Stimulated activated memory B cell treated with anti-CD40 and anti-IgM and Interleukin-4, amounts not matched to agents 10 μg/mL and 1 μg/mL and 100 μg/mL, for 72 hours (primary cell): ENCODE measurements around the gene VAV2.
"Not testable (repeated sequence)": the region's sequence is repeated elsewhere in the genome, so short reads cannot be mapped to it uniquely, and the experiment has no call there.

Experiments used
- ATAC-seq: fragments of 150-1000 bp; cut with Tn5 transposase; 2 replicates; pipeline ENCODE4 v1.10.0; 2021
- H3K27ac Mint-ChIP-seq: one replicate; pipeline ENCODE4 v1.8.0; 2022; ENCODE audit warnings: mild to moderate bottlenecking, mixed read lengths
- H3K27me3 Mint-ChIP-seq: one replicate; pipeline ENCODE4 v1.8.0; 2022; ENCODE audit warnings: mixed read lengths
- H3K36me3 Mint-ChIP-seq: one replicate; pipeline ENCODE4 v1.8.0; 2022; ENCODE audit warnings: mixed read lengths
- H3K4me1 Mint-ChIP-seq: one replicate; pipeline ENCODE4 v1.8.0; 2022; ENCODE audit warnings: mixed read lengths
- H3K4me3 Mint-ChIP-seq: one replicate; pipeline ENCODE4 v1.8.0; 2022; ENCODE audit warnings: mild to moderate bottlenecking, moderate library complexity, mixed read lengths
- H3K9me3 Mint-ChIP-seq: one replicate; pipeline ENCODE4 v1.8.0; 2022; ENCODE audit warnings: mixed read lengths

The VAV2 gene

DNA sequence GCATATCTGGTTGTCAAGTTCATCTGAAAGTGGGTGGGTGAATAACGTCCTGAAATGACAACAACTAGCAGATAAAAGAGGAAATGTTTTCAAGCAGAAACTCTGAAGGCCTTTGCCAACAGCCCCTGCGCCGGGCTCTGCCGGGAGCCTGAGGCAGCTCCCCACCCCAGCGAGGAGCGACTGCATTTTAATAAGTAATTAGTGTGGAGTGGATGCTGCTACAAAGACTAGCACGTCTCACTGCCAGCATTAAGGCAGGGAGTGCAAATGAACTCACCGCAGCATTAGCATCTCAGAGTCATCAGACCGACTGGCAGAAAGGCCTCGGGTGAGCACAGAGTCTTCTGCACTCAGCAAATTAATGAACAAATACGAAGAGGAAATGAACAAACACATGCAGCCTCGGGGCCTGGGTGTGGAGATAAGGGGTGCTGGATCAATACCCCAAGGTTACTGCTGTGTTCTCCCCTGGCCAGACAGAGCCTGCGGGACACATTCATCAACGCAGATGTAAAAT, 63.8 kb downstream of the VAV2 start:
- peaks cover 2% of the 10 kb centered on the region for H3K9me3 Mint-ChIP-seq
- peak; percentile 76 for ATAC-seq
- no peaks in the 10 kb centered on the region for H3K27me3 Mint-ChIP-seq

DNA sequence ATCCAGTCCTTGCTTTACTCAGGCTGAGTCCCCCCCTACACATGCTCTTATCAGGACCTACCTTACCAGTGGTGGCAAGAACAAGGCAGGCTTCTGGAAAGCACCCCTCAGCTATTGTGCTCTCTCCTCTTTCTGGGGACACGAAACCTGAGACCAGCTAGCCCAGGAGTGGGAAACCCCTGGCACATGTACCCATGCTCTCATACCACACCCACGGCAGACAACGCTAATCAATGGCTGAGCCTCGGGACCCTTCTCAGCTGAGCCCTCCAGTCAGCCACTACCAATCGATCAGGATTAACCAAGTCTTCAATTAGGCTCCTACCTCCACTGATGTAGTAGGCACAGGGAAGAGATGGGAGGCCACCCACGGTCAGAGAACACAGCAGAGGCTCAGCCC, 65.1 kb downstream of the VAV2 start:
- Mint-ChIP-seq H3K36me3 (peaks cover 59% of the 10 kb centered on the region), H3K27ac (peak overlapping the region; percentile 79), H3K4me3 (peak overlapping the region; percentile 75), H3K9me3 (no peaks in the 10 kb centered on the region), H3K4me1 (peaks cover 84% of the 10 kb centered on the region), H3K27me3 (no peaks in the 10 kb centered on the region)
- peak; percentile 74 for ATAC-seq

More for the DNA sequence above, 63.8 kb downstream of the VAV2 start:
- Mint-ChIP-seq H3K4me1 (peaks cover 77% of the 10 kb centered on the region), H3K27ac (peak overlapping the region; percentile 79), H3K36me3 (peaks cover 53% of the 10 kb centered on the region), H3K4me3 (peak overlapping the region; percentile 24)

DNA sequence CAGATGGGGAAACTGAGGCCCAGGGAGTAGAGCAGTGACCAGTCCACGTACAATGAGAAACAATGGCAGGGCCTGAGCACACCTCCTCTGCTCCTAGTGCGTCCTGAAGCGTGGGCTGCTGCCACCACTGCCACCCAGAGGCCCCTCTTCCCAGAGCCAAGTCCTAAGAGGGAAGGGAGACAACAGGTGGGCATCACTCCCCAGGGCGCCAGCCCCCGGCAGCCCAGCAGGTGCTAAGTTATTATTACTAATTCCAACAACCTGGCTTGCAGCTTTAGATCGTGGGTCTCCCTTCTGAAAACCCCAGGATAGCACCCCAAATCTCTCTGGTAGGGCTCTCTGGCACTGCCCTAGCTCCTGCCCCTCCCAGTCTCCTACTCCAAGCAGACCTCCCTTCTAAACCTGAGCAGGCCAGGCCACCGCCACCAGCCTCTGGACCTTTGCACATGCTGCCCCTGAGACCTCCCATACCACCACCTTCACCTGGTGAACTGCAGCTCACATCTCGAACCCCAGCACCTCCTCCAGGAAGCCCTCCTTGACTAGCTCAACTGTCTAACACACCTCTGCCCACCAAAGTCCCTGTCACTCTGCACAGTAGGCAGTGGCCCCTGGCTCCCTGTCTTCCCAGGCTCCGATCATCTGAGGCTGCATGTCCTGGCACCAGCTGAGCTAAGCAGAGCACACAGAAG, 65.8 kb downstream of the VAV2 start:
- H3K36me3 Mint-ChIP-seq, result peaks cover 64% of the 10 kb centered on the region
- no peak for ATAC-seq
- peak overlapping the region; percentile 79 for H3K27ac Mint-ChIP-seq
- H3K4me1 Mint-ChIP-seq, result peaks cover 82% of the 10 kb centered on the region
- peak overlapping the region; percentile 75 for H3K4me3 Mint-ChIP-seq
- no peaks in the 10 kb centered on the region for H3K9me3 Mint-ChIP-seq
- no peaks in the 10 kb centered on the region for H3K27me3 Mint-ChIP-seq

DNA sequence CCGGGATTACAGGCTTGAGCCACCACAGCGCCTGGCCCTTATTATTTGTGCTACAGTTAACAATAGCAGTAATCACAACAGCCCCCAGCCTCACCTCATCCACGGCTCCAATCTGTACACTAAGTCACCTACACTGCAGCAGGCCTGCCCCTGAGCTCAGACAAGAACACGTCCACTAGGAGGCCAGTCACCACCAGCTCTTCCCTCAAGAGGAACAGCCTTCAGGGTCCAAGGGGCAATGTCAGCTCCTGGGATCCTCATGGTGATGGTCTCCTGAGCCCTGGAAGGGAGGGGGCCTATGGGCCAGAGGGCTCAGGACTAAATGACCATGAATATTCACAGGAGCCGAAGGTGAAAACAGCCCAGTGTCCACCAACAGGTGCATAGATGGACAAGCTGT, 67.7 kb downstream of the VAV2 start:
- no peaks in the 10 kb centered on the region for H3K27me3 Mint-ChIP-seq

DNA sequence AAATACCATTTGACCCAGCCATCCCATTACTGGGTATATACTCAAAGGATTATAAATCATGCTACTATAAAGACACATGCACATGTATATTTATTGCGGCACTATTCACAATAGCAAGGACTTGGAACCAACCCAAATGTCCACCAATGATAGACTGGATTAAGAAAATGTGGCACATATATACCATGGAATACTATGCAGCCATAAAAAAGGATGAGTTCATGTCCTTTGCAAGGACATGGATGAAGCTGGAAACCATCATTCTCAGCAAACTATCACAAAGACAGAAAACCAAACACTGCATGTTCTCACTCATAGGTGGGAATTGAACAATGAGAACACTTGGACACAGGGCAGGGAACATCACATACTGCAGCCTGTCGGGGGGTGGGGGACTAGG, 68.5 kb downstream of the VAV2 start:
- H3K9me3 Mint-ChIP-seq, H3K4me3 Mint-ChIP-seq, H3K27ac Mint-ChIP-seq, H3K27me3 Mint-ChIP-seq, ATAC-seq: not testable (repeated sequence)
- Mint-ChIP-seq H3K4me1 (peaks cover 70% of the 10 kb centered on the region), H3K36me3 (peaks cover 62% of the 10 kb centered on the region)

More for the DNA sequence above, 67.7 kb downstream of the VAV2 start:
- H3K36me3 Mint-ChIP-seq, result peaks cover 57% of the 10 kb centered on the region
- no peak overlapping the region for H3K27ac Mint-ChIP-seq
- no peak overlapping the region for H3K4me3 Mint-ChIP-seq
- no peaks in the 10 kb centered on the region for H3K9me3 Mint-ChIP-seq
- peaks cover 70% of the 10 kb centered on the region for H3K4me1 Mint-ChIP-seq
- ATAC-seq, result no peak

DNA sequence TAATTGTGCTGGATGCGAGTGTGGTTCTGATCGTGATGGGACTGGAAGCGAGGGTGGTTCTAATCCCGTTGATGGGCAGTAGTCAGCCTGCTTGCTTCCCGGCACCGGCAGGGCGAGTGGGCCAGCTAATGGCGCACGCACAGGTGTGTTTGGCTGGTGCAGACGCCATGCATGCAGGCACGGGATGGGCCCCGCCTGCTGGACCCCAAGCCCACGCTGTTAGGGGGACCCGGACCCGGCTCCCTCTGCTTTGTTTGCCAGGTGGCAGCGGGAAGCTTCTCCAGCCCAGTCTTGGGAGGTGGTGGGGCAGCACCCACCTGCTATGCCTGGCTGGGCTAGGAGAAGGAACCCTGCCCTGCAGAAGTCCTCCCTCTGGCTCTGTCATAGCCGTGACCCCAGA, 70.3 kb downstream of the VAV2 start:
- Mint-ChIP-seq H3K27ac (peak overlapping the region; percentile 46), H3K36me3 (peaks cover 45% of the 10 kb centered on the region), H3K4me3 (no peak overlapping the region), H3K4me1 (peaks cover 66% of the 10 kb centered on the region), H3K9me3 (no peaks in the 10 kb centered on the region), H3K27me3 (no peaks in the 10 kb centered on the region)
- no peak for ATAC-seq

DNA sequence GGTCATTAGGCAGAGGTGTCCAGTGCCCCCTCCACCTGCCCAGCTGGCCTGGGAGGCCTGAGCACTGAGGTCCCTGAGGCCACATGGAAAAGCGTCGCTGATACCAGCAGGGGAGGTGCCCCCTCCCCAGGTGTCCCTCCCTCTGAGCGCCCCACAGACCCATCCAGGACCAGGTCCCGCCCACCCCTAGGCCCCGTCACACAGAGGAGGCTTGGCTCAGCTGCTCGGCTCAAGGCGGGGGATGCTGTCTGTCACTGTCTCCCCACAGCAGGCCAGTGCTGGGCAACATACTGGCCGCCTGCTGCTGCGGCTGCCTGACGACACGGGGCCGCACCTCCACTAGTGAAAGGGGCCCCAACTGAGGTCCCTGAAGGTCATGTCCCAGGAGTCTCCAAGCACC, 71.7 kb downstream of the VAV2 start:
- H3K27me3 Mint-ChIP-seq, result no peaks in the 10 kb centered on the region
- peak overlapping the region; percentile 24 for H3K27ac Mint-ChIP-seq
- H3K9me3 Mint-ChIP-seq, result no peaks in the 10 kb centered on the region
- ATAC-seq, result no peak
- H3K4me3 Mint-ChIP-seq, result no peak overlapping the region
- H3K4me1 Mint-ChIP-seq, result peaks cover 66% of the 10 kb centered on the region
- peaks cover 51% of the 10 kb centered on the region for H3K36me3 Mint-ChIP-seq

DNA sequence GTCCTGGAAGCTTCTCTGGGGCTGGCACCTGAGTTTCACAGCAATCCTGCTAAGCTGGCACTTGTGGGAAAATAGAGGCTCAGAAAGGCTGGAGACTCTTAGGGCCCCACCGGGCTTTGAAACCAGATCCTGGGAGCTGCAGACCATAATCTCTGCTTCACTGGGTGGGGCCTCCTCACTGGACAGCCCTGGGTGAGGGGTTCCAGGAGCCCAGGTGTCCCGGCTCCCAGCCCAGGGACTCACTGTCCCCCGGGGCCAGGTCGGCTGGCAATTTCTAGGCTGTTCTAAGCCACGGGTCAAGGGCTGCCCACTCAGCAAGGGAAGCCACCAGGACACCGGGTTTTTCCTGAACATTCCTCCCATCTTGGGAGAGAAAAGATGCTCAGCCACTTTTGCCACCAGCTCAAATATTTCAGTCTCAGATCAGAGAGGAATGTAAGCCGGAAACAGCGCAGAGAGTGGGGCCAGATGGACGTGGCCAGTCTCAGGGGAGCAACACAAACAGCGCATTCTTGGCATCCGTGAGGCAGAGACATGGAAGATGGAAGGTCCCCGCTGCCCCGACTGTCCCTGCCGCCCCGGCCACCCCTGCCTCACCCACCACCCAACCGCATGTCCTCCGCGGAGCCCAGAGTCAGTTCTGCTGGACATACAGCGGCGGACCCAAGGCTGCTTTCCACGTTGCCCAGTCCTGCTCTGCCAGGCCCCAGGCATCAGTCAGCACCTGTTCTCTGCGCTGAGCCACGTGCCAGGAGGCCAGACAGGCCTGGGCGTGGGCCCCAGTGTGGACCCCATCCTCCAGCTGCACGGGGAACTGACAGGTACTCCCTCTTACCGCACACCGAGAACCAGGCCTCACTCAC, 72.6 kb downstream of the VAV2 start:
- Mint-ChIP-seq H3K27me3 (no peaks in the 10 kb centered on the region), H3K4me3 (no peak overlapping the region), H3K36me3 (peaks cover 43% of the 10 kb centered on the region), H3K4me1 (peaks cover 72% of the 10 kb centered on the region), H3K27ac (peak overlapping the region; percentile 64), H3K9me3 (no peaks in the 10 kb centered on the region)
- ATAC-seq, result no peak

DNA sequence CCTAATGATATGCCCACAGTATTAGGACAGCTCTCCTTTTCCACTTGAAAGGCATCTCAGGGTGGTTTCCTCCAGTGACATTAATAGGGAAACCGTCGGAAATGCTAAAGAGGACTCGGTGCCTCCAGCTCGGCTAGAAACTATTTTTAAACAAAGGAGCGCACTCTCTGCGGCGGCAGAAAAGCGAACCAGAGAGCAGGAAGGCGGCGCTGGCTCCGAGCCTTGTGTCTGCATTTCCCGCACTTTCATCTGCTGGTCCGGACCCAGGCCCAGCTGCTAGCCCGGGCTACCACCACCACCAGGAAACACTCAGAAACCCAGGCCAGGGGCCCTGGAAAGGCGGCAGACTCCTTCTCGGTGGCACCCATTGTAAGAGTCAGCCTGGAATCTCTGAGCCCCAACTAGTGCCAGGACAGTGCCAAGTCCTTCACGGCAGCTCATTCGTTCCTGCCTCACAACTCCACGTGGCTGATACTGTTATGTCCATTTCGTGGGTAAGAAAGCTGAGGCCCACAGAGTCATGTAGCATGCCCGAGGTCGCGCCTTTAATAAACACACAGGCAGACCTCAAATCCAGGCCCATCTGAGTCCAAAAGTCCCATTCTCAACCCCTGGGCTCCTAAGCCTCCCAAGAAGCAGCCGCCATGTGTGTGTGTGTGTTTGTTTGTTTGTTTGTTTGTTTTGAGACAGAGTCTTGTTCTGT, 73.9 kb downstream of the VAV2 start:
- Mint-ChIP-seq H3K27ac (peak overlapping the region; percentile 37), H3K36me3 (peaks cover 35% of the 10 kb centered on the region), H3K4me1 (peaks cover 77% of the 10 kb centered on the region), H3K4me3 (no peak overlapping the region), H3K27me3 (no peaks in the 10 kb centered on the region), H3K9me3 (no peaks in the 10 kb centered on the region)
- ATAC-seq, result no peak

DNA sequence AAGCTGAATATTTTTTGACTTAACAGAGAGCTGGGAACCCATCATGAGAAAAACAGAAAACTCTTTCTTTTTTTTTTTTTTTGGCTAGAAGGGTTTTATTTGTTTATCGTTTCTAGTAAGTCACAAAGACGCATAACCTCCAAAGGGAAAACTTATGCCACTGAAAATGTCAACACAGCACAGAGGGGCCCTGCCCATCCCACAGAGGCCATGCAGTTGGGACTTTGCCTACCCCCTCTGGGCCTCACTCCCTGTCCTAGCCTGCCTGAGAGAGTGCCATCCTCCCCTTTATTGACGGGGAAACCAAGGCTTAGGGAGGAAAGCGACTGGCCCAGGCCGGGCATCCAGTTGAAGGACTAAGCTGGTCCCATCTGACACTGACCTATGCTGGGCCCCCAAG, 74.7 kb downstream of the VAV2 start:
- H3K36me3 Mint-ChIP-seq, result peaks cover 35% of the 10 kb centered on the region
- H3K27me3 Mint-ChIP-seq, result no peaks in the 10 kb centered on the region
- ATAC-seq, result no peak
- H3K4me3 Mint-ChIP-seq, result no peak overlapping the region
- peak overlapping the region; percentile 37 for H3K27ac Mint-ChIP-seq
- no peaks in the 10 kb centered on the region for H3K9me3 Mint-ChIP-seq
- peaks cover 77% of the 10 kb centered on the region for H3K4me1 Mint-ChIP-seq

DNA sequence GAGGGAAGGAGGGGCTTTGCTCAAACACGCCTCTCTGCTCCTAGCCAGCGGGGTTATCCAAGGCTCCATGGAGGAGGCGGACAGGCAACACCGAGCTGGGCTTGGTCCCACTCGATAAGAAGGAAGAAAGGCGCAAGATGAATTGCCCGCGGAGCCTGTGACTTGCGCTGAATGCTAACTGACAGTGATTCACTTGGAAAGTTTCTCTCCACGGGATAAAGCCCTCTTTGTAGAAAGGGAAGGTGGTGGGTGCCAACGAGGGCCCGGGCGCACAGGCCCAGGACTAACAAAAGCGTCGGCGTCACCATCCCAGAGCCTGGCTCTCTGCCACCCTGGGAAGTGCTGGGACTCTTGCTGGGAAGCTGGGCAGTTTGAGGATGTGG, 76.0 kb downstream of the VAV2 start:
- no peak for ATAC-seq
- H3K36me3 Mint-ChIP-seq, result peaks cover 41% of the 10 kb centered on the region
- H3K27me3 Mint-ChIP-seq, result no peaks in the 10 kb centered on the region
- peak overlapping the region; percentile 77 for H3K27ac Mint-ChIP-seq
- peaks cover 80% of the 10 kb centered on the region for H3K4me1 Mint-ChIP-seq
- H3K4me3 Mint-ChIP-seq, result no peak overlapping the region
- no peaks in the 10 kb centered on the region for H3K9me3 Mint-ChIP-seq

DNA sequence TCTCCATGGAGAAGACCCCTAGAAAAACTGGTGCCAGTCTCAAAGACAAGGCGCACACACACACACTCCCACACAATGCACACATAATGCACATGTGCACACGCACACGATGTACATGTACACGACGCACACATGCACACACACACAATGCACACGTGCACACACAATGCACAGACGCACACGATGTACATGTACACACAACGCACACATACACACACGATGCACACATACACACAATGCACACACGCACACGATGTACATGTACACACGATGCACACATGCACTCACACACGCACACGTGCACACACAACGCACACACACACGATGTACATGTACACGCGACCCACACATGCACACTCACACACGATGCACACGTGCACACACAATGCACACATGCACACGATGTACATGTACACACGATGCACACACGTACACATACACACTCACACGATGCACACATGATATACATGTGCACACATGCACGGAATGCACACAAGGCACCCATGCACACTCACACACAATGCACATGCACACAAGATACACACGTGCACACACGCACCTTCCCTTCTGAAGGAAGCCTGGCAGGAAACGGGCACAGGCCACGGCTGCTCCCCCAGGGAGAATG, 76.5 kb downstream of the VAV2 start:
- Mint-ChIP-seq H3K36me3 (peaks cover 46% of the 10 kb centered on the region), H3K4me3 (no peak overlapping the region), H3K4me1 (peaks cover 81% of the 10 kb centered on the region), H3K27ac (peak overlapping the region; percentile 77), H3K9me3 (no peaks in the 10 kb centered on the region), H3K27me3 (no peaks in the 10 kb centered on the region)
- no peak for ATAC-seq

DNA sequence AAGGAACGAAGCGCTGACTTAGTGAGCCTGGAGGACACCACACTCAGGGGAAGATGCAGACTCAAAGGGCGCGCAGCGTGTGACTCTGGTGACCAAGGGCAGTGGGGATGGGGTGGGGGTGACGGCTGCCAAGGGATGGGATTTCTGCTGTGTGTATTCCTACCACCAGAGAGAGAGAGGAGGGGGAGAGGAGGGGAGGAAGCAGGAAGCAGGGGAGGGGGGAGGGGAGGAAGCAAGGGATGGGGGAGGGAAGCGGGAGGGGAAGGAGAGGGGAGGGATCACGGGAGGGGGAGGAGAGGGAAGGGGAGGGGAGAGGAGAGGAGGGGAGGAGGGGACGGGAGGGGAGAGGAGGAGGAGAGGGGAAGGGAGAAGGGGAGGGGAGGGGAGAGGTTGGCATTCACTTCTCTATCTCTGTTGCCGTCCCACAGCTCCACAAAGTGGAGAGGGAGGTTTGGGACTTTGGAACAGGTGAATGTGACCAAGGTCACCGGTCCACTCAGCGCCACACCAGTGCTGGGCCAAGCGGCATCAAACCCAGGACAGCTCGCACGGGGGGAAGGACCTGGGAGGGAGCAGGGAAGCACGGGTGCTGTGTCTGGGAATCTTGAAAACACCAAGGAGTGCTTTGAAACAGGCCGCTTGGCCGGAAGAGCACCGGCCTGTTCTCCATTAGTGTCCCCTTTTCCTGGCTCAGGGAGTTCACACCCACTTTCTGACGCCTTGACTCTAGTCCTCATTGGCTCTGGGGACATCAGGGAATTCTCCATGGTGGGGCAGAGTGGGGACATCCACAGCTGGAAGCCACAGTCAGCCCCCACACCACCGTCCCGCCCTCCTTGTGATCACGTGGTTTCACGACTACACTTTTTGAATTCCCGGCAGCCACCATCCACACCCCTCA, 77.4 kb downstream of the VAV2 start:
- Mint-ChIP-seq H3K27me3 (no peaks in the 10 kb centered on the region), H3K4me3 (no peak overlapping the region), H3K4me1 (peaks cover 88% of the 10 kb centered on the region), H3K27ac (peak overlapping the region; percentile 77), H3K9me3 (no peaks in the 10 kb centered on the region), H3K36me3 (peaks cover 54% of the 10 kb centered on the region)
- ATAC-seq, result no peak
